ENCODE results near the gene HPX. TPM values are rescaled to one million over a fixed set of nuclear protein-coding genes. Genes with fewer than 3 reads are reported as not detected.

Gene HPX
- total RNA-seq, 2 experiments from 2014 or later: 0.16 to 5.2 TPM

- intact Hi-C loops (cut with micrococcal nuclease; ENCODE audit: unreplicated experiment): no loop called here
- no peaks in the 10 kb centered on the region; the same call in 1 of the 2 replicates for H3K36me3 ChIP-seq (ENCODE audit: insufficient read depth, low read length)
- H2AFZ ChIP-seq (ENCODE audit: low read length): no peak overlapping the region
- ChIA-PET CTCF (ENCODE audit: unreplicated experiment) (interaction anchor here (0.5 to 1.0 kb wide), 3 partner anchors 13 to 67 kb away, joined by 3 read pairs; no protein-coding TSS in a partner anchor), POLR2A (interaction anchor here (0.8 to 1.4 kb wide), 4 partner anchors 13 to 31 kb away, joined by 3 to 5 read pairs (median 3); partner anchors contain the start of genes ARFIP2 and TIMM10B)
- no peaks in the 10 kb centered on the region for H3K9me3 ChIP-seq (ENCODE audit: low read length)
- no TSS peak for BruUV-seq (replicated peaks)
- H3K4me2 ChIP-seq (ENCODE audit: low read length): no peak overlapping the region
- no peak overlapping the region for H3K4me3 ChIP-seq (ENCODE audit: low read depth, low read length, poor library complexity, severe bottlenecking)
- no peak overlapping the region for H3K27ac ChIP-seq (ENCODE audit: low read depth, low read length, poor library complexity, severe bottlenecking)
- H3K9me2 ChIP-seq (ENCODE audit: insufficient read depth, low read length): no peaks in the 10 kb centered on the region
- H3K4me1 ChIP-seq (ENCODE audit: insufficient read depth, low read length, poor library complexity, severe bottlenecking): peaks cover 30% of the 10 kb centered on the region
- no peaks in the 10 kb centered on the region for H4K20me1 ChIP-seq (ENCODE audit: insufficient read depth, low read length)
- no peaks in the 10 kb centered on the region for H3K79me2 ChIP-seq (ENCODE audit: insufficient read depth, low read depth, low read length)
- TF ChIP-seq EZH2phosphoT487 (IDR thresholded peaks at IDR 0.05; ENCODE audit: borderline replicate concordance, low read depth, low read length): no peak
- no peak for TF ChIP-seq CTCF (conservative IDR thresholded peaks at IDR 0.05; ENCODE audit: low read length)
- no peak for DNase-seq (ENCODE audit: low spot score)
Measured at GRCh38 chr11:6456361-6457073, 15.7 kb upstream of the HPX start.

DNA sequence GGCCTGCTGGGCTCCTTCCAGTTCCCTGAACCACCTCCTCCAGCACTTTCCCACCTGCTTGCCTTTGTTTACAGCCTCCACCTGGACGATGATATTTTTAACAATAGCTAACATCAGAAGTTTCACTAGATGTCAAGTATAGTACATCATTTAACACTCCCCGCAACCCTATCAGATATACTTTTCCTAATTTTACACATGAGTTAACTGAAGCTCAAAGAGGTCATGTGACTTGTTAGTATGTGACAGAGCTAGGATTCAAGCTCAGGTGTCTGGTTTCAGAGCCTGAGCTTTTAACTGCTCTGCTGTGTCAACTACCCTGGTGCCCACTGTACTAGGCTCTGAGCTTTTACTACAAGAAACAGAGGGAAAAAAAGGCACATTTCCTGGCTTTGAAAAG, 14.3 kb upstream of the HPX start:
- Histone ChIP-seq H2AFZ (ENCODE audit: low read length) (no peak overlapping the region), H3K4me2 (ENCODE audit: low read length) (peak overlapping the region; percentile 40), H3K9me3 (ENCODE audit: low read length) (no peaks in the 10 kb centered on the region), H3K27ac (ENCODE audit: low read depth, low read length, poor library complexity, severe bottlenecking) (peak overlapping the region; percentile 44), H3K36me3 (ENCODE audit: insufficient read depth, low read length) (peaks cover 13% of the 10 kb centered on the region), H3K9me2 (ENCODE audit: insufficient read depth, low read length) (no peaks in the 10 kb centered on the region), H3K4me1 (ENCODE audit: insufficient read depth, low read length, poor library complexity, severe bottlenecking) (peaks cover 30% of the 10 kb centered on the region), H3K4me3 (ENCODE audit: low read depth, low read length, poor library complexity, severe bottlenecking) (no peak overlapping the region), H3K79me2 (ENCODE audit: insufficient read depth, low read depth, low read length) (no peaks in the 10 kb centered on the region), H4K20me1 (ENCODE audit: insufficient read depth, low read length) (no peaks in the 10 kb centered on the region)
- peak; percentile 45 for DNase-seq (ENCODE audit: low spot score)
- ChIA-PET POLR2A (interaction anchor here (0.5 to 2.6 kb wide), 13 partner anchors 9 to 326 kb away, joined by 3 to 11 read pairs (median 3); partner anchors contain the start of genes ARFIP2, SMPD1 and TIMM10B), CTCF (ENCODE audit: unreplicated experiment) (interaction anchor here (0.8 to 1.1 kb wide), 4 partner anchors 9 to 92 kb away, joined by 3 to 9 read pairs (median 4); no protein-coding TSS in a partner anchor)
- intact Hi-C loops (cut with micrococcal nuclease; ENCODE audit: unreplicated experiment): no loop called here
- TF ChIP-seq CTCF (conservative IDR thresholded peaks at IDR 0.05; ENCODE audit: low read length) (no peak), EZH2phosphoT487 (IDR thresholded peaks at IDR 0.05; ENCODE audit: borderline replicate concordance, low read depth, low read length) (no peak)
- BruUV-seq (replicated peaks): no TSS peak

GRCh38 chr11:6453152-6453551, 12.4 kb upstream of the HPX start:
- TF ChIP-seq EZH2phosphoT487 (IDR thresholded peaks at IDR 0.05; ENCODE audit: borderline replicate concordance, low read depth, low read length) (no peak), CTCF (conservative IDR thresholded peaks at IDR 0.05; ENCODE audit: low read length) (no peak)
- POLR2A ChIA-PET: interaction anchor here (0.5 to 1.2 kb wide), 4 partner anchors 36 to 515 kb away, joined by 3 to 6 read pairs (median 4); partner anchors contain the start of gene SMPD1
- H3K9me3 ChIP-seq (ENCODE audit: low read length): no peaks in the 10 kb centered on the region

More at GRCh38 chr11:6453152-6453551, 12.4 kb upstream of the HPX start:
- no peak overlapping the region for H3K27ac ChIP-seq (ENCODE audit: low read depth, low read length, poor library complexity, severe bottlenecking)
- H3K79me2 ChIP-seq (ENCODE audit: insufficient read depth, low read depth, low read length): no peaks in the 10 kb centered on the region
- no peak overlapping the region for H2AFZ ChIP-seq (ENCODE audit: low read length)
- peaks cover 19% of the 10 kb centered on the region for H3K36me3 ChIP-seq (ENCODE audit: insufficient read depth, low read length)
- H4K20me1 ChIP-seq (ENCODE audit: insufficient read depth, low read length): no peaks in the 10 kb centered on the region
- intact Hi-C loops (cut with micrococcal nuclease; ENCODE audit: unreplicated experiment): no loop called here
- H3K4me2 ChIP-seq (ENCODE audit: low read length): 0 out of 2 replicates have a peak overlapping the region, but pooled peaks have one; percentile 21
- no peaks in the 10 kb centered on the region for H3K9me2 ChIP-seq (ENCODE audit: insufficient read depth, low read length)
- H3K4me1 ChIP-seq (ENCODE audit: insufficient read depth, low read length, poor library complexity, severe bottlenecking): peaks cover 30% of the 10 kb centered on the region
- CTCF ChIA-PET (ENCODE audit: unreplicated experiment): interaction anchor here (2.1 kb wide), 1 partner anchor 74 kb away, joined by 7 read pairs; no protein-coding TSS in a partner anchor
- DNase-seq (ENCODE audit: low spot score): no peak
- H3K4me3 ChIP-seq (ENCODE audit: low read depth, low read length, poor library complexity, severe bottlenecking): no peak overlapping the region
- BruUV-seq (replicated peaks): no TSS peak

Data from OCI-LY7 (cell line).